22Rv1 (cell line): ENCODE measurements around the gene CIRBP.

ENCODE experiments used
- CTCF ChIP-seq: fragments of 450-650 bp; IDR thresholded peaks from 2 replicates; pipeline ENCODE4 v1.5.1; 2017; ENCODE audit warnings: mild to moderate bottlenecking
- ZFX ChIP-seq: fragments of 450-650 bp; IDR thresholded peaks from 2 replicates; pipeline ENCODE4 v1.6.1; 2017; ENCODE audit warnings: antibody characterized with exemption, borderline replicate concordance

- TF ChIP-seq CTCF: no peak
- no peak for TF ChIP-seq ZFX
Observed at GRCh38 chr19:1312767-1313694, 43.9 kb downstream of the CIRBP start.
